MM.1S (cell line): ENCODE measurements around the gene SLC9A1.

Experiments
- EZH2phosphoT487 ChIP-seq: fragments of 300-600 bp; sonication (generic); IDR thresholded peaks from 2 replicates; pipeline ENCODE4 v1.6.1; 2018; ENCODE audit warnings: antibody characterized with exemption, low read length
- TF ChIP-seq, protein P1 (sequence below): fragments of 300-600 bp; sonication (generic); IDR thresholded peaks from 2 replicates; pipeline ENCODE4 v1.5.1; 2016; ENCODE audit warnings: antibody characterized with exemption, low read length, mixed read lengths

DNA sequence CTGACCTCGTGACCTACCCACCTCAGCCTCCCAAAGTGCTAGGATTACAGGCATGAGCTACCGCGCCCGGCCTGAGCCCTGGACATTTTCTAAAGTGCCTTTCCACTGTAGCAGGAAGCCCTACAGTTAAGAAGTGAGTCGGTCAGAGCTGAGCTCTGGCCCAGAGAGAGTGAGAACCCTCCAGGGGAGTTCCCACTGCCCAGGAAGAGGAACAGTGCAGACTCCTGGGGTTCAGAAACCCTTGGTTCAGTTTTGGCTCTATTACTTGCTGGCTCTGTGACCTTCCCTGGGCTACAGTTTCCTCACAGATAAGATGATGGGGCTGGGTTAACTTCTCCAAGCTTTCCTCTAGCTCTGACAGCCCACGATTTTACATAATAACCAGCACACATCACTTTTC is 20.9 kb downstream of the SLC9A1 start:
- TF ChIP-seq, protein P1, sequence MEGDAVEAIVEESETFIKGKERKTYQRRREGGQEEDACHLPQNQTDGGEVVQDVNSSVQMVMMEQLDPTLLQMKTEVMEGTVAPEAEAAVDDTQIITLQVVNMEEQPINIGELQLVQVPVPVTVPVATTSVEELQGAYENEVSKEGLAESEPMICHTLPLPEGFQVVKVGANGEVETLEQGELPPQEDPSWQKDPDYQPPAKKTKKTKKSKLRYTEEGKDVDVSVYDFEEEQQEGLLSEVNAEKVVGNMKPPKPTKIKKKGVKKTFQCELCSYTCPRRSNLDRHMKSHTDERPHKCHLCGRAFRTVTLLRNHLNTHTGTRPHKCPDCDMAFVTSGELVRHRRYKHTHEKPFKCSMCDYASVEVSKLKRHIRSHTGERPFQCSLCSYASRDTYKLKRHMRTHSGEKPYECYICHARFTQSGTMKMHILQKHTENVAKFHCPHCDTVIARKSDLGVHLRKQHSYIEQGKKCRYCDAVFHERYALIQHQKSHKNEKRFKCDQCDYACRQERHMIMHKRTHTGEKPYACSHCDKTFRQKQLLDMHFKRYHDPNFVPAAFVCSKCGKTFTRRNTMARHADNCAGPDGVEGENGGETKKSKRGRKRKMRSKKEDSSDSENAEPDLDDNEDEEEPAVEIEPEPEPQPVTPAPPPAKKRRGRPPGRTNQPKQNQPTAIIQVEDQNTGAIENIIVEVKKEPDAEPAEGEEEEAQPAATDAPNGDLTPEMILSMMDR, result no peak
- no peak for TF ChIP-seq EZH2phosphoT487
